HCT116 (cell line): ENCODE measurements around the gene LGALS7. TPM values are rescaled to one million over a fixed set of nuclear protein-coding genes. Genes with fewer than 3 reads are reported as not detected.

Source experiments
- ATAC-seq: fragments of 200-7000 bp; cut with Tn5 transposase; 2 replicates; pipeline ENCODE4 v1.9.1; 2020; ENCODE audit warnings: mild to moderate bottlenecking, moderate library complexity
- BruUV-seq: library from RNA; stranded (reverse); fragments of 400-500 nt; replicated peaks from 2 replicates; lab custom pipeline; 2021; lab: Mats Ljungman, UMichigan
- CTCF ChIA-PET: fragments of 300-600 bp; sonication (Branson Sonifier 250); formaldehyde crosslinking; loops from one replicate; lab custom pipeline; 2021; ENCODE audit warnings: antibody characterized with exemption; lab: Charles Lee
- POLR2A ChIA-PET: fragments of 300-600, 350-600 bp; sonication (Branson Sonifier 250); formaldehyde crosslinking; loops from one replicate; lab custom pipeline; 2021; ENCODE audit warnings: antibody characterized with exemption; lab: Charles Lee
- RAD21 ChIA-PET, 2 experiments: fragments of 300-600 bp; sonication (Branson Sonifier 250); formaldehyde crosslinking; loops; one replicate each; lab custom pipeline; 2023; ENCODE audit warnings: low total read pairs in 2 of 2; ENCODE audit not compliant: uncharacterized antibody in 2 of 2, unreplicated experiment in 2 of 2, low non-redundant PET in 1 of 2; lab: Charles Lee
- DNase-seq: peaks from one replicate; pipeline ENCODE4 v3.0.0-alpha.2; 2010; ENCODE audit warnings: low read depth, low spot score
- H2AFZ ChIP-seq: fragments of 200-600 bp; shearing (Covaris generic), sonication (generic); 2 replicates; pipeline ENCODE4 v1.6.1; 2017; ENCODE audit warnings: low read depth, mixed run types, mixed read lengths, antibody characterized with exemption, low read length; ENCODE audit not compliant: poor library complexity, severe bottlenecking
- H3K27ac ChIP-seq: 2 replicates; pipeline ENCODE4 v1.5.1; 2012; ENCODE audit warnings: low read depth, low read length
- H3K27me3 ChIP-seq: fragments of 200-600 bp; sonication (generic); 2 replicates; pipeline ENCODE4 v1.6.1; 2016; ENCODE audit warnings: mixed run types, low read length, mixed read lengths; ENCODE audit not compliant: insufficient read depth
- H3K36me3 ChIP-seq, 2 experiments: fragments of 200-500 bp in 1 of 2; fragments of 200-600 bp in 1 of 2; sonication (Bioruptor generic) in 1 of 2; sonication (generic) in 1 of 2; 2 replicates each; pipeline versions ENCODE4 v1.5.1 to v1.6.1; 2014 to 2016; ENCODE audit warnings: low read length in 2 of 2, inconsistent platforms in 1 of 2, mixed read lengths in 1 of 2, mixed run types in 1 of 2; ENCODE audit not compliant: insufficient read depth in 2 of 2, control insufficient read depth in 1 of 2
- H3K4me1 ChIP-seq, 2 experiments: fragments of 200-600 bp in 1 of 2; sonication (generic) in 1 of 2; 2 replicates each; pipeline versions ENCODE4 v1.5.1 to v1.6.1; 2012 to 2017; ENCODE audit warnings: low read length in 2 of 2, inconsistent platforms in 1 of 2, mild to moderate bottlenecking in 1 of 2, mixed read lengths in 1 of 2, mixed run types in 1 of 2, moderate library complexity in 1 of 2; ENCODE audit not compliant: insufficient read depth in 2 of 2, control insufficient read depth in 1 of 2
- H3K4me2 ChIP-seq: fragments of 200-600 bp; sonication (generic); 2 replicates; pipeline ENCODE4 v1.6.1; 2017; ENCODE audit warnings: mixed run types, low read length, mixed read lengths
- H3K4me3 ChIP-seq, 2 experiments: fragments of 200-600 bp in 1 of 2; sonication (generic) in 1 of 2; replicated peaks in 1 of 2; 2 replicates each; pipeline ENCODE4 v1.5.1; 2011 to 2016; ENCODE audit warnings: low read length in 2 of 2, control low read depth in 1 of 2, low read depth in 1 of 2, mild to moderate bottlenecking in 1 of 2, mixed read lengths in 1 of 2, mixed run types in 1 of 2
- H3K79me2 ChIP-seq: fragments of 200-600 bp; sonication (generic); 2 replicates; pipeline ENCODE4 v1.6.1; 2017; ENCODE audit warnings: mild to moderate bottlenecking, mixed run types, low read length, moderate library complexity, mixed read lengths; ENCODE audit not compliant: insufficient read depth
- H3K9ac ChIP-seq: fragments of 200-600 bp; sonication (generic); 2 replicates; pipeline ENCODE4 v1.6.1; 2016; ENCODE audit warnings: low read length, mixed read lengths
- H3K9me2 ChIP-seq: fragments of 200-600 bp; sonication (generic), shearing (Covaris generic); 2 replicates; pipeline ENCODE4 v1.6.1; 2017; ENCODE audit warnings: mixed run types, mild to moderate bottlenecking, moderate library complexity; ENCODE audit not compliant: insufficient read depth
- H3K9me3 ChIP-seq, 2 experiments: fragments of 200-500 bp in 1 of 2; fragments of 200-600 bp in 1 of 2; sonication (Bioruptor generic) in 1 of 2; sonication (generic) in 1 of 2; 2 replicates each; pipeline ENCODE4 v1.6.1; 2014 to 2017; ENCODE audit warnings: low read length in 2 of 2, mixed read lengths in 2 of 2, inconsistent platforms in 1 of 2, low read depth in 1 of 2, mild to moderate bottlenecking in 1 of 2, mixed run types in 1 of 2, moderate library complexity in 1 of 2; ENCODE audit not compliant: control insufficient read depth in 1 of 2, insufficient read depth in 1 of 2
- H4K20me1 ChIP-seq: fragments of 200-600 bp; sonication (generic), shearing (Covaris generic); 2 replicates; pipeline ENCODE4 v1.6.1; 2017; ENCODE audit warnings: mixed run types, mild to moderate bottlenecking, moderate library complexity; ENCODE audit not compliant: insufficient read depth
- CEBPB ChIP-seq: IDR thresholded peaks from 2 replicates; pipeline ENCODE4 v1.6.1; 2012; ENCODE audit warnings: low read depth
- EGR1 ChIP-seq: IDR thresholded peaks from 2 replicates; pipeline ENCODE4 v1.6.1; 2012; ENCODE audit warnings: low read depth
- EZH2 ChIP-seq: fragments of 200-600 bp; sonication (generic); IDR thresholded peaks from 2 replicates; pipeline ENCODE4 v1.6.1; 2017; ENCODE audit warnings: antibody characterized with exemption, mixed run types
- EZH2phosphoT487 ChIP-seq: fragments of 200-600 bp; IDR thresholded peaks from 2 replicates; pipeline ENCODE4 v1.6.1; 2018; ENCODE audit warnings: antibody characterized with exemption, borderline replicate concordance
- JUND ChIP-seq: IDR thresholded peaks from 2 replicates; pipeline ENCODE4 v1.6.1; 2012
- POLR2AphosphoS5 ChIP-seq: IDR thresholded peaks from 2 replicates; pipeline ENCODE4 v1.6.1; 2011; ENCODE audit warnings: mild to moderate bottlenecking, low read depth, low read length, moderate library complexity
- RAD21 ChIP-seq: IDR thresholded peaks from 2 replicates; pipeline ENCODE4 v1.6.1; 2012; ENCODE audit warnings: low read depth, mild to moderate bottlenecking
- REST ChIP-seq: IDR thresholded peaks from 2 replicates; pipeline ENCODE4 v1.6.1; 2012; ENCODE audit warnings: low read depth
- SIN3A ChIP-seq: IDR thresholded peaks from 2 replicates; pipeline ENCODE4 v1.6.1; 2012; ENCODE audit warnings: low read depth
- SP1 ChIP-seq: IDR thresholded peaks from 2 replicates; pipeline ENCODE4 v1.6.1; 2012; ENCODE audit warnings: low read depth
- TCF7L2 ChIP-seq: IDR thresholded peaks from 2 replicates; pipeline ENCODE4 v1.7.0; 2011; ENCODE audit warnings: borderline replicate concordance, inconsistent platforms; ENCODE audit not compliant: insufficient read depth, insufficient read length; ENCODE audit errors: extremely low read depth
- YY1 ChIP-seq: IDR thresholded peaks from 2 replicates; pipeline ENCODE4 v1.6.1; 2011; ENCODE audit warnings: low read length, low read depth, moderate library complexity, mild to moderate bottlenecking; ENCODE audit not compliant: insufficient replicate concordance; ENCODE audit errors: extremely low read depth
- ZBTB33 ChIP-seq: IDR thresholded peaks from 2 replicates; pipeline ENCODE4 v1.6.1; 2011; ENCODE audit warnings: mild to moderate bottlenecking, low read length, moderate library complexity; ENCODE audit not compliant: insufficient replicate concordance; ENCODE audit errors: extremely low read depth
- ZFX ChIP-seq: fragments of 450-650 bp; IDR thresholded peaks from 2 replicates; pipeline ENCODE4 v1.6.1; 2017
- intact Hi-C: fragments of 100-400 bp; cut with micrococcal nuclease; formaldehyde crosslinking; loops from 2 replicates; pipeline ENCODE4 v1.10.0; 2022
- total RNA-seq: library from RNA; stranded (reverse); gene quantifications from one replicate; pipeline ENCODE4 v1.2.1, GENCODE V29; 2021; ENCODE audit not compliant: unreplicated experiment

The LGALS7 gene
- total RNA-seq, 1 experiment from 2014 or later: not detected

- Histone ChIP-seq H4K20me1 (no peaks in the 10 kb centered on the region), H3K27me3 (no peaks in the 10 kb centered on the region), H3K4me1 (peaks cover 0 to 6% of the 10 kb centered on the region in 2 experiments; a peak in 1 of 4 replicates), H3K4me2 (no peak overlapping the region), H3K9me3 (no peaks in the 10 kb centered on the region), H3K79me2 (no peaks in the 10 kb centered on the region), H3K9me2 (no peaks in the 10 kb centered on the region), H3K4me3 (no peak overlapping the region), H2AFZ (no peak overlapping the region), H3K27ac (no peak overlapping the region), H3K36me3 (no peaks in the 10 kb centered on the region), H3K9ac (no peak overlapping the region)
- ChIA-PET RAD21 (no interaction called here), CTCF (no interaction called here), POLR2A (interaction anchor here (0.7 kb wide), 1 partner anchor 24 kb away, joined by 3 read pairs; no protein-coding TSS in a partner anchor)
- TF ChIP-seq RAD21 (no peak), POLR2AphosphoS5 (no peak), EZH2 (no peak), EZH2phosphoT487 (no peak), EGR1 (no peak), REST (no peak), JUND (no peak), ZBTB33 (no peak), CEBPB (no peak), ZFX (no peak), YY1 (no peak), SP1 (no peak), TCF7L2 (no peak), SIN3A (no peak)
- intact Hi-C loops: no loop called here
- DNase-seq (no peak), ATAC-seq (no peak)
- BruUV-seq: no TSS peak
These were observed 6.9 kb downstream of the LGALS7 start for GRCh38 chr19:38766276-38767047.
